HG02571 (cell line): ENCODE results near the gene UTP25.
"Not testable (repeated sequence)": the region's sequence is repeated elsewhere in the genome, so short reads cannot be mapped to it uniquely, and the experiment has no call there.

Experiments used
- ATAC-seq: cut with Tn5 transposase; IDR thresholded peaks from one replicate; pipeline ENCODE4 v1.9.1; 2021; ENCODE audit warnings: mild to moderate bottlenecking, moderate library complexity; ENCODE audit not compliant: unreplicated experiment

Gene UTP25

GRCh38 chr1:209893751-209894150 is 66.0 kb downstream of the UTP25 start:
- no peak for ATAC-seq

GRCh38 chr1:209895709-209896108 is 67.9 kb downstream of the UTP25 start:
- ATAC-seq: no peak

DNA sequence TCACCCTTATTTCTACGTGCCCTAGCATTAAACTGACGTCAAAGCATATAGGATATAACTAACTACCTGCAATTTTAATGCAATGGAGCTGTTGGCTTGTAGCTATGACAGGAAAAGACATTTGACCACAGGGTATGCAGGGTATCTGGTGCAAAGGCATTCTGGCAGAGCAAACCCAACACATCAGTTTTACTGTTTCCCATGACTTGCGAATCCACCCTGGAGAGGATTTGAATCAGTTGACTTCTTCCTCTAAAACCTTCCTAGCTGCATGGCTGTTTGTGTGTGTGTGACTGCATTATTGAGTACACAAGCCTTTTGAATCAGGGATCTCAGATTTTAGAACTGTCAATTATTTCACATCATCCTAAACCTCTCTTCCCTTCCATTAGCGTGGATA is 68.6 kb downstream of the UTP25 start:
- ATAC-seq: no peak

DNA sequence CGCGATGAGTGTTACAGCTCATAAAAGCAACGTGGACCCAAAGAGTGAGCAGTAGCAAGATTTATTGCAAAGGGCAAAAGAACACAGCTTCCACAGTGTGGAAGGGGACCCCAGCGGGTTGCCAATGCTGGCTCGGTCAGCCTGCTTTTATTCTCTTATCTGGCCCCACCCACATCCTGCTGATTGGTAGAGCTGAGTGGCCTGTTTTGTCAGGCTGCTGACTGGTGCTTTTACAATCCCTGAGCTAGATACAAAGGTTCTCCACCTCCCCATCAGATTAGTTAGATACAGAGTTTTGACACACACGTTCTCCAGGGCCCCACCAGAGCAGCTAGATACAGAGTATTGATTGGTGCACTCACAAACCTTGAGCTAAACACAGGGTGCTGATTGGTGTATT is 70.5 kb downstream of the UTP25 start:
- not testable (repeated sequence) for ATAC-seq

- ATAC-seq: not testable (repeated sequence)
These were observed 71.1 kb downstream of the UTP25 start for GRCh38 chr1:209898851-209899250.

- no peak for ATAC-seq
These were observed 72.2 kb downstream of the UTP25 start for GRCh38 chr1:209899948-209900347.

DNA sequence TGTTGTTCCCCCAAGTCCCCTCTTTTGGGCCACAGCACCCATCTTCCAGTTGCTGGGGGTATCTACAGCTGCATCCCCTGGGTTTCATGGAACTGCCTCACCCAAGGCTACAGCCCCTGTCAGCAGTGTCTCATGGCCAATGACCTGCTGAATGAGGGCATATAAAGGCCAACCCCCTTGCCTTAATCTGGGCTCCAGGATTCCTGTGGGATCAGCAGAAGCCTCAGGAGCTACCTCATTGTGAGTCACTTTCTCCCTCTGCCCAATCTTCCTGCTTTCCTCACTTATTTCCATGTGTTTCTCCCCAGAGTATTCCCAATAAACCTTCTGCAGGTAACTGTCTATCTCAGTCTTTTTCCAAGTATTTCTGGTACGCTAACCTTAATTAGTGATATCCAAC is 73.0 kb downstream of the UTP25 start:
- ATAC-seq: no peak

DNA sequence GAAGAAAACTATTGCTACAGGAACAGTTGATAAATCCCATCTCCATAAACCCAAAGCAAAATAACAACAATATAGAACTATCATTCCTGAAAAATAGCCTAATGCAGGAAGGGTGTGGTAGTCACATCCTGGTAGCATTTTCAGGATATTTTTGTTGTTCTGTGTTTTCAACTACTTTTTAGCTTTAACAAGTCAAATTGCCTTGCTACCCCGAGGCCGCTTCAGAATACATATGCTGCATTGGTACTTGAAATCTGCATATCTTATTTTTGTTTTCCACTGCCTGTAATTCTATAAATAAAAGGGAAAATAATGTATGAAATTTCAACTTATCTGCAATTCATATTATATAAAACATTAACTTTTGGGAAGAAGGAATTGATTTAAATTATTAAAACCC is 73.4 kb downstream of the UTP25 start:
- no peak for ATAC-seq

DNA sequence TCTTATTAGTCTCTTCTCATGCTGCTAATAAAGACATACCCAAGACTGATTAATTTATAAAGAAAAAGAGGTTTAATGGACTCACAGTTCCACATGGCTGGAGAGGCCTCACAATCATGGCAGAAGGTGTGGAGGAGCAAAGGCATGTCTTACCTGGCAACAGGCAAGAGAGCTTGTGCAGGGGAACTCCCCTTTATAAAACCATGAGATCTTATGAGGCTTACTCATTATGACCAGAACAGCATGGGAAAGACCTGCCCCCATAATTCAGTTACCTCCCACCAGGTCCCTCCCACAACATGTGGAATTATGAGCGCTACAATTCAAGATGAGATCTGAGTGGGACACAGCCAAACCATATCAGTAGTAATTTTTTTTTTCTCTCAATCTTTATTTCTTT is 77.0 kb downstream of the UTP25 start:
- not testable (repeated sequence) for ATAC-seq
